A204.1 (cell line): ENCODE results near the gene SENP6.
A peak's percentile ranks its signal among the peaks of the same experiment; 100 is the strongest.
"Not testable (repeated sequence)": the region's sequence is repeated elsewhere in the genome, so short reads cannot be mapped to it uniquely, and the experiment has no call there.

Experiments used
- FAIRE-seq: peaks from 2 replicates; lab custom pipeline; 2012; peaks lifted over from hg19 to GRCh38; lab: Jason Lieb, UNC

SENP6 gene

GRCh38 chr6:75608304-75608703 lies 6.6 kb downstream of the SENP6 start:
- FAIRE-seq = no peak

- FAIRE-seq = no peak
These were observed 7.4 kb downstream of the SENP6 start for GRCh38 chr6:75608956-75609533.

- no peak for FAIRE-seq
These were observed 8.2 kb downstream of the SENP6 start for GRCh38 chr6:75609639-75610590.

- no peak for FAIRE-seq
These were observed 9.5 kb downstream of the SENP6 start for GRCh38 chr6:75611011-75611701.

GRCh38 chr6:75611702-75612375 lies 10.2 kb downstream of the SENP6 start:
- FAIRE-seq = no peak

GRCh38 chr6:75612434-75612833 lies 10.8 kb downstream of the SENP6 start:
- FAIRE-seq = no peak

- FAIRE-seq = no peak
These were observed 11.4 kb downstream of the SENP6 start for GRCh38 chr6:75613056-75613501.

- FAIRE-seq = no peak
These were observed 16.8 kb downstream of the SENP6 start for GRCh38 chr6:75618437-75618836.

- FAIRE-seq = no peak
These were observed 17.7 kb downstream of the SENP6 start for GRCh38 chr6:75619230-75619899.

GRCh38 chr6:75620381-75621304 lies 19.0 kb downstream of the SENP6 start:
- no peak for FAIRE-seq

GRCh38 chr6:75621846-75622245 lies 20.2 kb downstream of the SENP6 start:
- FAIRE-seq = no peak

- FAIRE-seq = no peak
These were observed 21.8 kb downstream of the SENP6 start for GRCh38 chr6:75623491-75623890.

GRCh38 chr6:75624335-75624734 lies 22.7 kb downstream of the SENP6 start:
- peak; percentile 34 for FAIRE-seq

- FAIRE-seq = no peak
These were observed 23.3 kb downstream of the SENP6 start for GRCh38 chr6:75624988-75625387.

GRCh38 chr6:75626561-75626960 lies 24.9 kb downstream of the SENP6 start:
- no peak for FAIRE-seq

- FAIRE-seq = not testable (repeated sequence)
These were observed 26.0 kb downstream of the SENP6 start for GRCh38 chr6:75627708-75628107.

- FAIRE-seq = no peak
These were observed 30.4 kb downstream of the SENP6 start for GRCh38 chr6:75631859-75632635.

- no peak for FAIRE-seq
These were observed 31.4 kb downstream of the SENP6 start for GRCh38 chr6:75633045-75633444.

GRCh38 chr6:75642311-75642710 lies 40.6 kb downstream of the SENP6 start:
- no peak for FAIRE-seq

- FAIRE-seq = peak; percentile 32
These were observed 41.5 kb downstream of the SENP6 start for GRCh38 chr6:75643173-75643572.
